Frontal cortex (tissue), 4 donors: ENCODE measurements around the gene ATL1. TPM values are rescaled to one million over a fixed set of nuclear protein-coding genes. Genes with fewer than 3 reads are reported as not detected.

Experiments used
- DNase-seq, 2 donors: peaks; one replicate each; pipeline ENCODE4 v3.0.0; 2012; ENCODE audit warnings: low spot score in 2 of 2
- FAIRE-seq: peaks from 2 replicates; lab custom pipeline; 2012; peaks lifted over from hg19 to GRCh38; lab: Jason Lieb, UNC
- total RNA-seq: library from RNA; depleted of rRNA; stranded (reverse); fragments of >200 nt; gene quantifications from one replicate; pipeline ENCODE4 v1.2.3, GENCODE V29; 2014
- donor health status: control.
- donor health status: control.
- donor health status: control.

Gene ATL1
- 95.8 TPM for total RNA-seq

DNA sequence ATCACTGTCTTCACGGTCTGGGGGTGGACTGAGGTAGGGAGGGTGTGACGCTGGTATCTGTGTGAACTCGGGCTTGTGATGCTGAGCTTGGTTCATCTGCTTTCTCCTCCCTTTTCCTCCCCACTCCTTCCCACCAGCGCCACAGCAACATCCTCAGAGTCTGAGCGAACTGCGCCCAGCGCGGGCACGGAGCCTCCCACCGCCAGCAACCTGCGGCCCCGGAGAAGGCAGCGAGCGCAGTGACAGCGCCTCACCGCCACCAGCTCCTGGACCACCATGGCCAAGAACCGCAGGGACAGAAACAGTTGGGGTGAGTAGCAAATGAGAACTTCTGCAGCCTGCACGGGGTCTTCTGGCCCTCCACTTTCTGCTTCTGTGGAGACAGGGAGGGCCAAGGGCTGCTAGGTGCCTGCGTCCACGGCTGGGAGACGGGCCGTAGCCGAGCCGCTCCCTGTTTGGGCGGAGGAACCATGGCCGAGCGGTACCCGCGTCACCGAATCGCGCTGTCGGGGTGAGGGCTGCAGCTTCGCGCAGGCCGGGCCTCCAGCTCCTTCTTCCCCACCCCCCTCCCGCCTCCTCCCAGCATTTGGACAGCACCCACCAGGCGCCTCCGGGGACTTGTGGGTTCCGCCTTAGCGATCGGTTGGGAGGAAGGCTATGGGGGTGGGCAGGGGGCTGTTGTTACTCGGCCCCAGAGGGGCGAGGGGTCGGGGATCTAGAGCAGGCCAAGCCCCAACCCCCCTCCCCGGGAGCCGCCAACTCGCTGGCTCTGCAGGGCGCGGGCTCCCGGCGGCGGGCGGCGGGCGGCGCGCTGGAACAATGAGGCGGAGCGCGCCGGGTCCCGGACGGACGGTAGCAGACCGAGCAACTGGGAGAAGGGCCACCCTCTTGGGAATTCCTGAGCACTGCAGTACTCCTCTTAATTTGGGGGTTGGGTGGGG lies at the start of gene ATL1:
Gene ATL1, plus strand, starts transcription at position 156 of the 941 bp plus-strand sequence. Its CDS starts 121 bp downstream, at position 277.
- peak; percentile 52 to 73 for DNase-seq
- FAIRE-seq: no peak

DNA sequence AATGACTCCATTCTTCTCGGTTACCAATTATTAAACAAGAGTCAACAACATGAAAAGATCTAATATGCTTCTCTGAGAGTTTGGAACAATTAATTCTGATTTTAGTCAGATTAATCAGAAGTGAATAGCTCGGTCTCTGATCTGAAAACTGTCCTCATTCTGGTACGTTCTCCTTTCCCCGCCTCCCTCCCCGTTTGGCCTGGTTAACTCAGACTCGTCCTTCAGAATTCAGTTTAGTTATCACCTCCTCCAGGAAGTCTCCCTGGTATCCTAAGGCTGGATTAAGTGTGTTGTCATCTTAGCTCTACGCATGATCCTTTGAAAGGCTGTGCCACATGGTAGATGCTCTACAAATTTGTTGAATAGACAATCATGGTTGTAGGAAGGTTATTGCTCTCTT lies 49.8 kb upstream of the ATL1 start:
- FAIRE-seq: no peak
- DNase-seq: no peak

DNA sequence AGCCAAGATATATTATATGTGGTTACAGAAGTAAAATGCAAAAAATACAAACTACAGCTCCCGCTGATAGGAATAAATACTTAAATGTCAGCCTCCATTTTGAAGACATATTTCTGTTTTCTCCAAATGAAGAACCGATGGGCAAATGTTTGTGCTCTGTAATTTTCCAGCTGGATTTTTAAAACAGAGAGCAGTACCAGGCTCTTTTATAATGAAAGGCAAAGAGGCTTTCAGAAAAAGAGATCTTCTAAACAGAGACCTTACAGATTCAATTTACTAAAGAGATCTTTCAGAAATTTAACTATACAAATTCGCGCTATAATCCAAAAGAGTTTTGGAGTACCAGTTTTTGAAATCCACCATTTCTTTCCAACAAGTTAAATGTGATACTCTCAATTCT lies 47.5 kb upstream of the ATL1 start:
- FAIRE-seq: no peak
- no peak for DNase-seq

DNA sequence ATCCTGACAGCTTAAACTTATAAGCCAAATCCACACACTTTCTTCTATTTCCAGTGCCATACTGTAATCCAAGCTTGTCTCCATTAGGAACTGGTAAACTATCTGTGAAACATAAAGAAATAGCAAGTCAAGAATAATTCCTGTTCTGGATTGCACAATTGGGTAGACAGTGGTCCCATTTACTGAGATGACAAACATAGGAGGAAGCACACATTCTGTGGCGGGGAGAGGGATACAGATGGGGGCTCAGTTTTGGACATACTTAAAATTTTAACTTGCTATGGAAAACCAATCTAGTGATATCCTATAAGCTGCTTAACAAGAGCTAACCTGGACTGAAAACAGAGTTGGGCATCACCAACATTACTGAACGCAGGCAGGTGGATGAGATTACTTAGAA lies 43.9 kb upstream of the ATL1 start:
- FAIRE-seq (no peak), DNase-seq (no peak)

DNA sequence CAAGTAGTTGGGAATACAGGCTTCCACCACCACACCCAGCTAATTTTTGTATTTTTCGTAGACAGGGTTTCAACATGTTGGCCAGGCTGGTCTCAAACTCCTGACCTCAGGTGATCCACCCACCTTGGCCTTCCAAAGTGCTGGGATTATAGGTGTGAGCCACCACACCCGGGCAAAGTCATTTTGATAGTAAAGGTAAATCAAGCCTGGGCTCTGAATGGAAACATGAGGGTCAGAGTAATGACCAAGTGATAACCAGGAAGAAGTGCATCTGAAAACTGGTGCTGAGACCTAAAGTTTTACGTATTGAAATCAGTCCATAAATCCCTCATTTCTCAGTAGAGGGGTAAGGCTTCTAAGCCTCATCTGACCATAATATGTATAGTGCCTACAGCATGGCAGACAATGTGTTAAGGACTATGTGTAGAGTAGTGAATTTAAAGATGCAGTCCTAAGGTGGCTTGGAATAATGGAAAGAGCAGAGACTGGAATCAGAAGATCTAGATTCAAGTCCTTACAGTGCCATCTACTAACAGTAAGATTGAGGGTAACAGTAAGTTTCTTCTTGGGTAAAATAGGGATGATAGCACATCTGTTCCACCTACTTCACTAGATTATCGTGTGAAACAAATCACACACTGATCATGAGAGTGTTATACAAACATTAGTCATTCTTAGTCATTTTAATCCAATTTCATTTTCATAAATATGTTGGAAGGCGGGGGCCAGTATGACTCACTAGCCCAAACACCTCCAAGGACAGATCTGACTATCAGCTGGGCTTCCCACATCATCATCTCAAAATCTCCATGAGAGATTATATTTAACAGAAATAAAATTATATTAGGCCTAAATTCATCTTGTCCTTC lies 38.8 kb upstream of the ATL1 start:
- DNase-seq (no peak), FAIRE-seq (no peak)

DNA sequence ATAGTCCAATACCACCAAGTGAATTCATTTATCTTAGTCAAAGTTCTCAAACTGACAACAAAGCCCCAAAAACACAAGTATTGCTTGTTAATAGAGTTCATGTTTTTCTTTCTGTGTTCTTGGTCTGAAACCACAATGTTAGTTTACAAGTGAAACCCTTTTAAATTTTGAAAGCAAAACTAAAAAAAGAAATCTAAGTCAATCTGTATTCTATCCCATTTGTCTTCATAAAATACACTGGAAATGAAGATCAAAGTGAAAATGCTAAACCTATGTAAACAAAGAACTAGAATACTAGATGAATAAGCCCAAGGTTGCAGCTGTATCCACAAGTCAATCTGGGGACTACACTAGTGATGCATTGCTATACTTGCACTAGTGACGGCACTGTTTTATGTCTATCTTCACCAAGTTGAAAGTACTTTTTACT lies 38.0 kb upstream of the ATL1 start:
- no peak for DNase-seq

DNA sequence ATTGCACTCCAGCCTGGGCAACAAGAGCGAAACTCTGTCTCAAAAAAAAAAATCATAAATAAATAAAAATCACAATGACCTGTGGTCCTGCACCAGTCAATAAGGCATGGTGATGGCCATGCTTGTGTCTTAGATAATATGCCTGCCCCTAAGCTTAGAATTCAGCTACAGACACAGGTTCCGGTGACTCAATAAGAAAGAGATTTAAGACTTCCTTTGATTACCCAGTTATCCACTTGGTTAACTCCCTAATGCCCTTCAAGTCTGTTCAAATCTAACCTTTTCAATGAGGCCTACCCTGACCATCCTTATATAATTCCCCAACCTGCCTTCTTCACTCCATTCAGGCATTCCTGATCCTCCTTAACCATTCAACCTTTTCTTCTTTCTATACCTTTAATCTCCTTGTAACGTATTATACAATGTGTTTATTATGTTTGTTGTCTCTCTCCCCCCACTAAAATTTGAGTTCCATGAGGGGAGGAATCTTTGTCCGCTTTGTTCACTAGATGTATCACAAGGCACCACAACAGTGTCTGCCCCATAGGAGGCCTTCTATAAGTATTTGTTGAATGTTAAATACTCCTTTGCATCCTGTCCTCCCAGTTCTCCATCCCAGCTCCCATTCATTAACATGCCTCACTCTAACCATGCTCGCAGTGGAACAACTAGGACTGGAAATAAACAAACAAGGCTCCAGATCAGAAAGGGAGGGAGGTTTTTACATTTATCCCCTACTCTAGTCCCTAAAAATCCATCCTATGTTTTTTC lies 36.5 kb upstream of the ATL1 start:
- DNase-seq (no peak), FAIRE-seq (no peak)

More for the DNA sequence above, 38.0 kb upstream of the ATL1 start:
- FAIRE-seq: peak; percentile 8

DNA sequence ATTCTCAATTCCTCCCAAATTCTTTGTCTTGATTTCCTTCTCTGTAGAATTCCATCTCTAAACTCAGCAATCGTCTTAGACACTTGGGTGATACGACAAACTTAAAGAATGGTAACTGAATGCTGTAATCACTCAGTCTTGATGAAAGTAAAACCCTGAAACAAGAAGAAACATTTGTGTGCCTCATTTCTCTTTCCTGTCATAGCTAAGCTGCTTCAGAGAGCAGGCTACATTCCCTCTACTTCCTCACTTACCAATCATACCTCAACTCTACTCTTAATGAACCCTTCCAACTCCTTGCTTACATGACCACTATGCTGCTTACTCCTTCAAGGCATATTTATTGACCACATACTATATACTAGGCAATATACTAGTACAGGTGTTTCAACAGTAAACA lies 35.9 kb upstream of the ATL1 start:
- FAIRE-seq (no peak), DNase-seq (no peak)

DNA sequence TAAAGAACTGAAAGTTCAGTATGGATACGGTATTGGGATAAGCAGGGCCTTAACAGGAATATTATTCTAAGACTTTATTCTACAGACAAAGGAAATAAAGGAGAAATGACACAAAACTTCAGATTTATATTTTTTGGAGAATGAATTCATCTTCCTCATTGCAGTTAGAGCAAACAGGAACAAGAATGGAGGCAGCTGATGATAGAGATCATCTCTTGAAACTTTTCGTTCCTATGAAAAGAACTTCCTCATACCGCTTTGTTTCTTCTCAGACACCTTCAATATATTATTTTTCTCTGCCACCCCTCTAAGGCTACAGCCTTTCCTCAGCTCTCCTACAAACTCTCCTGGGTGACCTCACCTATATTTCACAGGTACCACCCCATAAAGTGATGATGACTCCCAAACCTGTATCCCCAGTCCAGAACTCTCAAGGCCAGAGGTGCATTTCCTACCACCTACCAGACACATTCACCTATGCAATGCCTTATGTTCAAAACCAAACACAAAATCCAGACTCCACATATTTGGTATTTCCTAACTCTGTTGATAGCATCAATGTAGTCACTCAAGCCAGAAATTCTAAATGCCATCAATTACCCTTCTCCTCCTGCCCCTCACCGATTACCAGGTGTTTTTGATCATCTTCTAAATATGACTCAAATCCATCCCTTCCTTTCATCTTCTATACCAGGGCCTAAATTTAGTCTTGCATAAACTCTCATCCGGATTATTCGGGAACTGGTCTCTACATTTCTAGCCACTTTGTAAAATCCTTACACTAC lies 35.0 kb upstream of the ATL1 start:
- no peak for DNase-seq
- no peak for FAIRE-seq

DNA sequence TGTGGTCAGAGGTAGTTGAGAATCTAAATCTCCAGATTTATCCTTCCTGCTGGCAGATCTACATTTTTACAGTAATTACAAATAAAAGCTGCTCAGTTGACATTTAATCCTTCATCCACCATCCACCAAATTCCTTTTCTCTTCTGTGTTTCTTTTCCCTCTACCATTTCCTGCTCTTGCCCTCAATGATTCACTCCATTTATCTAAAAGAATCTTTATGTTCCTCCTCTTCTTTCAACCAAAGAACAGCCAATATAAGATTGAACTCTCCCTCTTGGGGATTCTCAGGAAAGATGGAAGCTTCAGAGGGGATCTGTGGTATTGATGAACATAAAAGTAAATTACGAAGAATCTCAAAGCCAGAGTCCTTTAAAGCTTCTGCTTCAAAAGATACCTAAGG lies 31.9 kb upstream of the ATL1 start:
- FAIRE-seq (no peak), DNase-seq (no peak)

DNA sequence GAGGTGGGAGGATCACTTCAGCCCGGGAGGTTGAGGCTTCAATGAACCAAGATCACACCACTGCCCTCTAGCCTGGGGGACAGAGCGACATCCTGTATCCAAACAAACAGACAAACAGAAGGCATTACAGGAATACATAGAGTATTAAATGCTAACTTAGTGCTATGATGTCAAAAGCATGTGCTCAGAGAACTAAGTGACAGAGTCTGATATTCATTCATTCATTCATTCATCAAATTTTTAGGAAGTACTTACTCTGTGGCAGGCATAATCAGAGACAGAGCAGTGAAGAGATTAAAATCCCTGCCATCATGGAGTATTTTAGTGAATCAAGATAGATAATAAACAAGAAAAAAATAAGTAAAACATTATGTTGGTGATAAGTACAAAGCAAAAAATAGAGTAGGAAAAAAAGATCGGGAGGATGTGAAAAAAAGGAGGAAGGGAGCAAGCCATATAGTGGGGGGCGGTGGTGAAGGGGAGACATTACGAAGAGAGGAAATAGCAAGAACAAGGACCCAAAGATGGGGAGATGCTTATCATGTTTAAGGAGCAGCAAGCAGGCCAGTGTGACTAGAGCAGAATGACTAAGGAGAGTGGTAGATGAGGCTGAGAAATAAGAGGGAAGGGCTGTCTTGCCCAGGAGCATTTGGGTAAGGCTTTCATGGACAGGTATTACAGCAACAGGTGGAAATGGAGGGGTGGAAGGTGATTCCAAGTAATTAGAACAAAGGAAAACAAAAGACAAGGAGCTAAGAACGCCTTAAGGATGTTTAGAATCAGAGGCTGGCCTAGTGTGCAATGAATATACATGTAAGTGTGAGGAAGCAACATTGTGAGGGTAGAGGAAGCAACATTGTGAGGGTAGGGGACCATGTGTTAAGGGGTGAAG lies 30.4 kb upstream of the ATL1 start:
- FAIRE-seq (no peak), DNase-seq (no peak)

DNA sequence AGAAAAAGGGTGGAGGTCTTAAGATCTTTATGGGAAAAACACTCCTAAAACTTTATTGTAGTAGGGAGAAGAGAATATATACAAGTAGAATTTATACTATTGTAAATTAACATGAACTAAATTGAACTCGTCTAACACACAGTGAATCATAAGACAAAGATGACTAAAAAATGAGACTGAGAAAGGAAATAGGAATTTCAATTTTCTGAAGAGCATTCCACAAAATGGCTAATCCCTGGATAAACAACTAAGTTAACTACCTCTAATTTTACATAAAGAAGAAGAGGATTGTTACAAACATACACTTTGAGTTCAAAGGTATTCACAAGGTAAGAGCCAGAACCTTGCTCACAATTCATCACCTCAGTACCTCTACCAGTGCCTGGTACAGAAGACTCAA lies 29.6 kb upstream of the ATL1 start:
- FAIRE-seq: no peak
- DNase-seq: no peak

DNA sequence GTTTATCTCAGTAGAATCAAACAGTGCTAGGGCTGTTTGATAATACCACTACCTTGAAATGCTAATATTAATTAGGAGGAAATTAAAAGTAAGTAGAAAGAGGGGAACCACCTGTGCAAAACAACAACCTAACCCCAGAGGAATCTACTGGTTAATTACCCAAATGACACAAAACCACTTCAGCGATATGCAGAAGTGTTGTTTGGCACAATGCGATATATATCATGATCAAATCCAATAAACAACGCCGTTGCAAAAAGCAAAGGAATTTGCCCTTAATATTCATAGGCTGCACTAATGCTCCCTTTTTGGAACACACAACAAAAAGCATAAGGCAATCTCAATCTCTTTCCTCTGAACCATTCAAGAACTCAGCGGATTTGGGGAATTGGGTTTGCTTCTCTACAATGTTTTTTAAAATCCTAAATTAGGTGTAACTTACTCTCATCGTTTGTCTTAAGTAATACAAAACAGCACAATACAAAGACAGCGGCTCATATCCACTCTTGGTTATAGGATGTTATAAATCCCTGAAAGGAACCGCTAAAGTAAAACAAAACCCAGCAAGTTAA lies 29.1 kb upstream of the ATL1 start:
- FAIRE-seq: no peak

DNA sequence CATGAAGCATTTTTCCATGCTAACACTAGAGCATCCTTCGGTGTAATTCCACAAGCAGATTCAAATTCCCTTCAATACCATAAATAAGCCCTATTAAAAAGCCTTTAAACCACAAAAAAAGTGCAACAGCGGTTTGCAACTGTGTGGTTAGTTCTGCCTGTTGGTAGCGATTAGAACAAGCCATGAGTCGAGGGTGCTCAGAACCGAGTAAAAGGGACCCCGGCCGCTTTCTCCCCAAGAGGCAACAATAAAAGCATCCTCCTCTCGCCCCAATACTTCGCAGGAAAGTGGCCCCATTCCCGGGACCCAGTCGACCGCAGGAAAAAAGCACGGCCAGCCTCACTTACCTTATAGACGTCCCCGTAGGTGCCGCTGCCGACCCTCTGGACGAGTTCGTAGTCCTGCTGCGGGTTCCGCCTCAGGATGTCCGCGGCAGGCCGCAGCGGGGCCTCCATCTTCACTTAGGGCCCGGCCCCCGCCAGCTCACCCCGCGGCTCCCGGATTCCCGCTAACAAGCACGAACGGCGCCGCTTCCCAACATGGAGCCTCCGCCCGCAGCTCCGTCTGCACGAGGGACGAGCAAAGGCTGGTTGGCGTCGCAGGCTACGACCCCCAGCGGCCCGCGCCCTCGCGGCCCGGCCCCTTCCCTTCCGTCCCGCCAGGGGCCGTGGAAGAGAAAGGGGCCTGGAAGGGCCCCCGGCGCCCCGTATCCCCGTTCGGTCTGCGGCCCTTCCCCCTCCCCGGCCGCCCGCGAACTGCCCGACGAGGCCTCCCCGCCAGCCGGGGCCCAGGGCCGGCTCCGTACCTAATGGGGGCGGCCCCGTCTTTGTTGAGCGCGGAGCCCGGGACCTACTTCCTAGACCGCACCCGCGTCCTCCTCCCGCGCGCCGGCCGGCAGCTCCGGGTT lies 28.1 kb upstream of the ATL1 start:
- FAIRE-seq: no peak
- peak in 1 of 2 donors; percentile 30 for DNase-seq

More for the DNA sequence above, 29.1 kb upstream of the ATL1 start:
- no peak for DNase-seq

DNA sequence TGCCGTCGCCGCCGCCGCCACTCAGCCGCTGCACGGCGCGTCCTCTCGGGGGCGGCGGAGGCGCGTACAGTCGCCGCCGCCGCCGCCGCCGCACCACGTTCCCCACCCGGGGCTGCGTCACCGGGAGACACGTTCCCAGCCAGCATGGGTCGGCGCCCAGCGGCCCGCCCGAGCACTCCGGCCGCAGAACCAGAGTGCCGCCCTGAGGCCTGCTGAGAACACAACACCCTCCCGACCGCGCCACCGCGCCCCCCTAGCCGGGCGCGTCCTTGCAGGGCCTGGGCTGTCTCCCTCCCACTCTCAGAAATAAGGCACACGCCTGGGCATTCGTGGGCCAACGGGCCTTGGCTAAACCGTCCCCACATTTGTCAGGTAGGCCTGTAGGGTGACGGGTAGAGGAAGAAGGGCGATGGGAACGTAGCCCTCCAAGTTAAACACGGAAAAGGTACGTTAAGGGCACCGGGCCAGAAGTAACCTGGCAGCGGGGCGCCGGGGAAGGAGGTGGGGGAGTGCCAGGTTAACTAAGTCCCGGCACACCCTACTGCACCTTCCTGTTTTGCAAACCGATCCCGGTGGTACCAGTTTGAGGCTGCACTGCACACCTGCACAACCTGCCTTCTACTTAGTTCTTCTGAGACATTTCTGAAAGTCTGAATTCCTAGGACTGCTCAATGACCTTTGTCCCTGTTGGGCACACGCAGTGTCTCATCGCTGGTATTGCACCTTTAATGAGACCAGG lies 27.3 kb upstream of the ATL1 start, which contains the start of gene MAP4K5:
Gene MAP4K5, minus strand, starts transcription at position 68 of the 739 bp plus-strand sequence. CDS start 520 bp downstream, outside the sequence.
- DNase-seq: peak; percentile 86 to 91
- no peak for FAIRE-seq

DNA sequence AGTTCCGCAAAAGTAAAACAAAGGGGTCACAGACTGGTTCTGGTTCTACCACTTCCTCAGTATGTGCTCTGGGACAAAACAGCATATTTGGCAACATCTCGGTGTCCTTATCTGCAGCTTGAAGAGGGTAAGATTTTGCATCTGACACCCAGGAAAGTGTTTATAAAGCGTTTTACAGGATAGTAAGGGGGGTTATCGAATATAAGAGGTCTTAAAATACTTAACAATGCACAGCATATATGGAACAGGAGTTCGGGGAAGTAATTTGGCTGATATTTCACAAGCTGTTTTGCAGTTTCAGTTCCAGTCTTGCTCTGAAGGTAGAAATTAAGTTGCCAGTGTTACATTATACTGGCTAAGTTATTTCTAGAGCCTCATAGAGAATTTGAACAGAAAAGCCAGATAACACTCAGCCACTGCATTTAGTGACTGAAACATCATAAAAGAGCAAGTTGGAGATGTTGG lies 26.7 kb upstream of the ATL1 start:
- DNase-seq: no peak

More for the DNA sequence above, 26.7 kb upstream of the ATL1 start:
- FAIRE-seq: no peak
